Activated naive CD4-positive, alpha-beta T cell treated with anti-CD3 and anti-CD28 coated beads, Interleukin-2, amount 50 U/mL, for 72 hours (primary cell): Measurements from ENCODE around the gene ZNF408. TPM values are rescaled to one million over a fixed set of nuclear protein-coding genes. Genes with fewer than 3 reads are reported as not detected.

Experiments
- ATAC-seq, 2 donors: fragments of 150-1000 bp; cut with Tn5 transposase; 2 replicates each; pipeline ENCODE4 v1.10.0; 2021; ENCODE audit warnings: mild to moderate bottlenecking in 2 of 2, moderate library complexity in 2 of 2
- DNase-seq, 2 donors: peaks; one replicate each; pipeline ENCODE4 v3.0.0; 2021 to 2022; ENCODE audit warnings: low spot score in 2 of 2
- H3K27ac Mint-ChIP-seq, 2 donors: one replicate each; pipeline ENCODE4 v1.8.0; 2022; ENCODE audit warnings: mild to moderate bottlenecking in 2 of 2, mixed read lengths in 2 of 2
- H3K36me3 Mint-ChIP-seq, 2 donors: one replicate each; pipeline ENCODE4 v1.8.0; 2022; ENCODE audit warnings: mixed read lengths in 2 of 2
- H3K9me3 Mint-ChIP-seq, 2 donors: one replicate each; pipeline ENCODE4 v1.8.0; 2022; ENCODE audit warnings: mixed read lengths in 2 of 2
- total RNA-seq, 2 donors: library from RNA; stranded (reverse); gene quantifications; one replicate each; pipeline ENCODE4 v1.2.3, GENCODE V29; 2022

The ZNF408 gene
- total RNA-seq, 2 donors from 2014 or later, result 13.6 to 16.9 TPM

DNA sequence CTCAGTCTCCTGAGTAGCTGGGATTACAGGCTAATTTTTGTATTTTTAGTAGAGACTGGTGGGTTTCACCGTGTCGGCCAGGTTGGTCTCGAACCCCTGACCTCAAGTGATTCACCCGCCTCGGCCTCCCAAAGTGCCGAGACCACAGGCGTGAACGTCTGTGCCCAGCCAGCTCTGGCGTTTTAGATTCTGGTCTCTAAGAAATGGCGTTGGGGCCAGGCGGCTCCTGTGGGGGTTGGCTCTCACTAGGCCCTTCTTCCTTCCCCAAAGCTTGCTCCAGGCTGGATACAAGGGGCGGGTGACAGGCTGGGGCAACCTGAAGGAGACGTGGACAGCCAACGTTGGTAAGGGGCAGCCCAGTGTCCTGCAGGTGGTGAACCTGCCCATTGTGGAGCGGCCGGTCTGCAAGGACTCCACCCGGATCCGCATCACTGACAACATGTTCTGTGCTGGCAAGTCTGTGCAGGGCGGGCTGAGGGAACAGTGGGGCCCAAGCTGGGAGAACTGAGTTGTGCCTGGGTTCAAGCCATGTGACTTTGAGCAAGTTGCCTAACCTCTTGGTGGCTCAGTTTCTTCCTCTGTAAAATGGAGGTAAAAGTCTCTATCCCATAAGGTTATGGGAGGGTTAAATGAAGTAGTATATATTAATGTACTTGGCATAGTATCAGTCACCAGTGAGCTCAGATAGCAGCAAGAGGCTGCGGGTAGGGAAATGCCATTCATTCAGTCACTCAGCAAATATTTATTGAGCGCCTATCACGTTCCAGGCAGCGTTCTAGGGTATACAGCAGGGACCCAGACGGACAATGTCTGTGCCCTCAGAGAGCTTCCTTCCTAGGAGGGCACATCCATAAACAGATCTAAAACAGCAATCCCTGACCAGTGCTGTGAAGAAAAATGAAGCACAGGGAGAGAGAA is 28.5 kb downstream of the ZNF408 start:
- no peaks in the 10 kb centered on the region for H3K36me3 Mint-ChIP-seq
- ATAC-seq, result no peak
- no peaks in the 10 kb centered on the region for H3K9me3 Mint-ChIP-seq
- H3K27ac Mint-ChIP-seq, result peak overlapping the region; percentile 48 to 66
- DNase-seq, result no peak

DNA sequence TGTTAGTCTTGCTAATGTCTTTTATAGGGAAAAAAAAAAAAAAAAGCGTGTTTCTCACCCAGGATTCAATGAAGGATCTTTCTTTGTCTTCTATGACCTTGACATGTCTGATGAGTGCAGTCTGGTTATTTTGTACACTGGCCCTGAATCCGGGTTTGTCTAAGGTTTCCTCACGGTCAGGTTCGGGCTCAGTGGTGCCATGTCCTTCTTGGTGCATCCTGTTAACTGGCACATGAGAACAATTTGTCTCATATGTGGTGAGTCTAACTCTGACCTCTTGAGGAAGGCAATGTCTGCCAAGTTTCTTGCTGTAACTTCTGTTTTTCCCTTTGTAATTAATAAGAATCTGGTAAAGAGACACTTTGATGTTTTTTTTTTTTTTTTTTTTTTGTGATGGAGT is 30.7 kb downstream of the ZNF408 start:
- Mint-ChIP-seq H3K36me3 (no peaks in the 10 kb centered on the region), H3K27ac (no peak overlapping the region)

DNA sequence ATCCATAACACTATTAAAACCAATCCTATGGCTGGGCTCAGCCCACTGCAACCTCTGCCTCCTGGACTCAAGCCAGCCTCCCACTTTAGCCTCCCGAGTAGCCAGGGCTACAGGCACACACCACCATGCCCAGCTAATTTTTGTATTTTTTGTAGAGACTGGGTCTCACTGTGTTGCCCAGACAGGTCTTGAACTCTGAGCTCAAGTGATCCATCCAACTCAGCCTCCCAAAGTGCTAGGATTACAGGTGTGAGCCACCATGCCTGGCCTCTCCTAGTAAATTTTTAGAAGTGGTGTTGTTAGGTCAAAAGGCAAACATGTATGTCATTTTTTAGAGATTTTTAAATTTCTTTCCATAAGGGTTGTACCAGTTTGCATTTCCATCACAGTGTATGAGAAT is 32.4 kb downstream of the ZNF408 start:
- H3K9me3 Mint-ChIP-seq, result no peaks in the 10 kb centered on the region
- ATAC-seq (no peak), DNase-seq (no peak)
- peak overlapping the region in 1 of 2 donors; percentile 31 for H3K27ac Mint-ChIP-seq
- H3K36me3 Mint-ChIP-seq, result no peaks in the 10 kb centered on the region

More for the DNA sequence above, 30.7 kb downstream of the ZNF408 start:
- DNase-seq (no peak), ATAC-seq (no peak)
- H3K9me3 Mint-ChIP-seq, result no peaks in the 10 kb centered on the region

DNA sequence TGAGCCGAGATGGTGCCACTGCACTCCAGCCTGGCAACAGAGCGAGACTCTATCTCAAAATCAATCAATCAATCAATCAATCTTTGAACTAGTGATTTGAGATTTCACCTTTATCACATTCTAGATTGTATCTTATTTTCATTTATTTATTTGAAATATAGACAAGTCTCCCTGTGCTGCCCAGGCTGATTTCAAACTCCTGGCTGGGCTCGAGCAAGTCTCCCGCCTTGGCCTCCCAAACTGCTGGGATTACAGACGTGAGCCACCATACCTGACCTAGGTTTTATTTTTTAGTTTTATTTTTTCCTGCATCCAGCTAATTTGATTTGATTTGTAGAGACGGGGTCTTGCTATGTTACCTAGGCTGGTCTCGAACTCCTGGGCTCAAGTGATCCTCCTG is 35.3 kb downstream of the ZNF408 start:
- DNase-seq (no peak), ATAC-seq (no peak)
- Mint-ChIP-seq H3K9me3 (no peaks in the 10 kb centered on the region), H3K36me3 (peaks cover 0 to 3% of the 10 kb centered on the region in 2 donors), H3K27ac (peak overlapping the region in 1 of 2 donors; percentile 53)

DNA sequence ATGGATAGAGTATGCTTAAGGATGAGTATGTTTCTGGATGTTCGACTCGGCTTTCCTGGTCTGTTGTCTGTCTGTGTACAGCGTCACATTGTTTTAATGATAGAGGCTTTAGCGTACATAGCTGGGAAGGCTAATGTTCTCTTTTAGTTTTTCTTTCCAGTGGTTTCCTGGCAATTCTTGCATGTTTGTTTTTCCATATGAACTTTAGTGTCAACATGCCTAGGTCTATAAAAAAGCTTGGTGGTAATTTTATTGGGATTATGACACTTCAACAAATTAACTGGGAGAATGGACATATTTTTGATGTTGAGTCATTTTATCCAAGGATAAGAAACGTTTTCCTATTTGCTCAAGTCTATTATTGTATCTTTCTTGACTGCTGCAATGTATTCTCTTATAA is 35.8 kb downstream of the ZNF408 start:
- DNase-seq (no peak), ATAC-seq (no peak)
- Mint-ChIP-seq H3K9me3 (no peaks in the 10 kb centered on the region), H3K27ac (no peak overlapping the region), H3K36me3 (peaks cover 0 to 7% of the 10 kb centered on the region in 2 donors)

DNA sequence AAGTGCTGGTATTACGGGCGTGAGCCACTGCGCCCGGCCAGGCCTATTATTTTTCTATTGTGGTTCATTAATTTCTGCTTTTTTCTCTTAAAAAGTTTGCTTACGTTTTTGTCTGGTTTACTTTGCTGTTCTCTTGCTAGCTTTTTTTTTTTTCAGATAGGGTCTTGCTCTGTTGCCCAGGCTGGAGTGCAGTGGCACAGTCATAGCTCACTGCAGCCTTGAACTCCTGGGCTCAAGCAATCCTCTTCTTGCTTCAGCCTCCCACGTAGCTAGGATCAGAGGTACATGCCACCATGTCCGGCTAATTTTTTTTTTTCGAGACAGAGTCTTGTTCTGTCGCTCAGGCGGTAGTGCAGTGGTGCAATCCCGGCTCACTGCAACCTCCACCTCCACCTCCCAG is 36.9 kb downstream of the ZNF408 start:
- Mint-ChIP-seq H3K36me3 (peaks cover 2 to 18% of the 10 kb centered on the region in 2 donors), H3K9me3 (no peaks in the 10 kb centered on the region), H3K27ac (peak overlapping the region; percentile 4 to 39)
- ATAC-seq (no peak), DNase-seq (no peak)

DNA sequence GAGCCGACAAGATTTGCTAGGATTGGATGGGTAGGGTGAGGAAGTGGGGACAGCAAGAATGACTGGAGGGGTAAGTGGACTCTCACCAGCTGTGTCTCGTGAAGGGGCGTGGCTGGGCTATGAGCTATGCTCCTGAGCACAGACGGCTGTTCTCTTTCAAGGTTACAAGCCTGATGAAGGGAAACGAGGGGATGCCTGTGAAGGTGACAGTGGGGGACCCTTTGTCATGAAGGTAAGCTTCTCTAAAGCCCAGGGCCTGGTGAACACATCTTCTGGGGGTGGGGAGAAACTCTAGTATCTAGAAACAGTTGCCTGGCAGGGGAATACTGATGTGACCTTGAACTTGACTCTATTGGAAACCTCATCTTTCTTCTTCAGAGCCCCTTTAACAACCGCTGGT is 38.1 kb downstream of the ZNF408 start:
- DNase-seq (no peak), ATAC-seq (peak in 1 of 2 donors; percentile 16)
- H3K9me3 Mint-ChIP-seq, result no peaks in the 10 kb centered on the region
- no peak overlapping the region for H3K27ac Mint-ChIP-seq
- peaks cover 7 to 27% of the 10 kb centered on the region in 2 donors for H3K36me3 Mint-ChIP-seq

DNA sequence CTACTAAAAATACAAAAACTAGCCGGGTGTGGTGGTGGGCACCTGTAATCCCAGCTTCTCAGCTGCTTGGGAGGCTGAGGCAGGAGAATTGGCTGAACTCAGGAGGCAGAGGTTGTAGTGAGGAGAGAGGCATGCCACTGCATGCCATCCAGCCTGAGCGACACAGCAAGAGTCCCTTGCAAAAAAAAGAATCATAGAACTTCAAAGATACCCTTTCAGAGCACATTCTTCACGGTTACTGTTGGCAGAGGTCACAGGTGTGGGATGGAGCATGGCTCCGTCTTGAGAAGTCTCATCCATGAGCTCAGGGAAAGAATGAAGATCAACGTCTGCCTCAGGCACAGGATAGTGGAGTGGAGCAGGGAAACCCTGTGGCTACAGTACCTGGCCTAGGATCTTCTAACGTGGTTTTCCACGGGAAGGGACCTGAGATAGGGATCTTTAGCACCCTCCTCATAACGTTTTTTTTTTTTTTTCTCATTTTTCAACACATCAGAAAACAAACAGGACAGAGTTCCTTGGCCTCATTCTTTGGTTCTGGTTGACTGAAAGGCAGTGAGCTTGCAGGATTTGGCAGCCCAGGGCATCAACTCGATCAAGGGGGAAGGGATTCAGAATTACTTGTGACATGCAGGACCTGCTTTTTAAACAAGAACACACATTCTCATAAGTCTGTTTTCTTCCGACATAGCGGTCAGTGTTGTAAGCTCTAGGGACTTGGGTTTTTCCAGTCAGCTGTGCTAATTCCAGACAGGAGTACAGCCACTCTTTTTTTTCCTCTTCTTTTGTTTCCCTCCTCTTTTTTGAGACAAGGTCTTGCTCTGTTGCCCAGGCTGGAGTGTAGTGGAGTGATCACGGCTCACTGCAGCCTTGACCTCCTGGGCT is 41.0 kb downstream of the ZNF408 start:
- DNase-seq (no peak), ATAC-seq (no peak)
- Mint-ChIP-seq H3K27ac (peak overlapping the region in 1 of 2 donors; percentile 19), H3K36me3 (peaks cover 7 to 37% of the 10 kb centered on the region in 2 donors), H3K9me3 (no peaks in the 10 kb centered on the region)

DNA sequence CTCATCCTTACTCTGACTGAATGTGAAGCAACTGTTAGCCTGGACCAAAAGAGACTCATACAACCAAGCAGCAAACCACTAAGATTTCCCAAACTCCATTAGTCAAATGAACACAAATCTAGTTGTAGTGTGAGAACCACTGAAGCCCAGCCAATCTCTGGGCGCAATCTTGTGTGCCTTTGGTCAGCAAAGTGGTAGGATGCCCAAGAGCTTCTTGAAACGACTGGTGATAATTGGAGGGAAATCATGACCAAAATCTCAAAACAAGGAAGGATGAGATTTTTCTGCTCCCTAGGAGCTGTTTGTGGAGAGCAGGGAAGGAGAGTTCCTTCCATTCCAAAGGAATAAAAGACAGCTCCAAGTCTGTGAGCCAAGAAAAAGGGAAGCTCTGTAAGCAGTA is 42.2 kb downstream of the ZNF408 start:
- H3K9me3 Mint-ChIP-seq, result no peaks in the 10 kb centered on the region
- DNase-seq (no peak), ATAC-seq (no peak)
- peaks cover 7 to 37% of the 10 kb centered on the region in 2 donors for H3K36me3 Mint-ChIP-seq
- peak overlapping the region in 1 of 2 donors; percentile 19 for H3K27ac Mint-ChIP-seq

DNA sequence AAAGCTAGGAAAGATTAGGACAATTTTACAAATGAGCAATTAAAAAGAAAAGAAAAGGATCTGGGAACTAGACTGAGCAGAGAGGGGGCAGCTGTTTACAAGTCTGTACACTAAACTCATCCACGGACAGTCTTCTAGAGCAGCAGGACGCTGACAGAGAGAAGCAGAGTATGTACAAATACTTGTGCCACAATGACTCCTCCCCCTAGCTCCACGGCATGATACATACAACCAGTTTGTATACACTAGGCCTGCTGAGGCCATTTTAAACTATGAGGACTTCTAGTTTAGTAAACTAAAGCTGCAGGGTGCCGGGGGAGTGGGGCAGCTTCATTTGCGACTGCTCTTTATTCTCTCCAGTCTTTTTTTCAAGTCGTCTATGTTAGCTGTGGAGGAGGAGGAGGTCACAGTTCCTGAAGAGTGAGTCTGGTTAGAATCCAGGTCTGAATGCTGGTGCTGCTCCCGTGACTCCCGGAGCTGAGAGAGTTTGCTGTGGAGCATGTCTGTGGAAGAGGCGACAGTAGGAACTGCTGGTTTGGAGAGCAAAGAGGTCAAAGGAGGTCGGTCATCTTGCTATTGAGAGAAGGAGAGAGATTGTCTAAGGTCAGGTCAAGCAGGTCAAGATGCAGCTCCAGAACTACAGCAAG is 43.0 kb downstream of the ZNF408 start:
- H3K9me3 Mint-ChIP-seq, result no peaks in the 10 kb centered on the region
- peak overlapping the region in 1 of 2 donors; percentile 75 for H3K27ac Mint-ChIP-seq
- ATAC-seq (no peak), DNase-seq (no peak)
- peaks cover 7 to 37% of the 10 kb centered on the region in 2 donors for H3K36me3 Mint-ChIP-seq

DNA sequence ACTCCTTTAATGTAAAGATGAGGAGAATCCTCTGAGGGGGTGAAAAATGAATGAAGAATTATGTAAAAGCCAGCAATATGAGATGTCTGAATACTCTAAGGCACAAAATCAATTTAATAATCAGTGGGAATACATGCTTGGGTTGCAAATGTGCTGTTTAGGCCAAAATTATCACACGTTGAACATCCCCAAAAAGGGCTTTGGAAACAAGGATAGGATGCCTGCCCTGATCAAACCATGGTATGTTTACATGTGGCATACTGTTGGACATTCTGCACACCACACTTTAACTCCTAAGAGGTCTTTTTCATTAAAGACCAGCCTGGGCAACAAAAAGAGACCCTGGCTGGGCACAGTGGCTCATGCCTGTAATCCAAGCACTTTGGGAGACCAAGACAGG is 44.5 kb downstream of the ZNF408 start:
- Mint-ChIP-seq H3K27ac (no peak overlapping the region), H3K9me3 (no peaks in the 10 kb centered on the region), H3K36me3 (peaks cover 7 to 43% of the 10 kb centered on the region in 2 donors)
- no peak for ATAC-seq
- no peak for DNase-seq

DNA sequence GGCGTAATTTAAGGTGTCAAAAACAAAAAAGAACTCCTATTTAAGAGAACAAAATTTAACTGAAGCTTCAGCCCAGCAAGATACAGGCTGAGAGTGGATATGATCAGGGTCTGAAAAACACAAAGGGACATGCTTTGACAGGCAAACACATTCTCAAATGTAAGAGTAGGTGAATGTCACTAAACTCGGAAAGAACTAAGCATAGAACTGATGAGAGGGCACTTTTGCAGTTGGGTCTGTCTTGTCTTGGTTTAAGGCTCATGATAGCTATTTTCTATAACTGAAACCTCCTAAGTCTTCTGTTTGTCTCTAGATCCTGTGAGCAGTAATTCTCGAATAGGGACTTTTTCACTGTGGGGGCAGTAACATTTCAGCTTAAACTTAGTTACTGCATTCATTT is 45.2 kb downstream of the ZNF408 start:
- H3K36me3 Mint-ChIP-seq, result peaks cover 7 to 47% of the 10 kb centered on the region in 2 donors
- no peaks in the 10 kb centered on the region for H3K9me3 Mint-ChIP-seq
- H3K27ac Mint-ChIP-seq, result no peak overlapping the region
- no peak for DNase-seq
- no peak for ATAC-seq

DNA sequence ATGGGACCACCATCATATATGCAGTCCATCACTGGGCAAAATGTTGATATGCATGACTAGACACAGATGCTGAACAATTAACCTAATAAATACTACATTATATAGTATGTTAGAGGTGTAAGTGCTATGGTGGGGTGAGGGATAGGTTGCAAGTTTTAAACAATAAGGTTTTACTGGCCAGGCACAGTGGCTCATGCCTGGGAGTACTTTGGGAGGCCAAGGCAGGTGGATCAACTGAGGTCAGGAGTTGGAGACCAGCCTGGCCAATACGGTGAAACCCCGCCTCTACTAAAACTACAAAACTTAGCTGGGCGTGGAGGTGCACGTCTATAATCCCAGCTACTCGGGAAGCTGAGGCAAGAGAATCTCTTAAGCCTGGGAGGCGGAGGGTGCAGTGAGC is 46.3 kb downstream of the ZNF408 start:
- DNase-seq (no peak), ATAC-seq (no peak)
- no peak overlapping the region for H3K27ac Mint-ChIP-seq
- H3K9me3 Mint-ChIP-seq, result no peaks in the 10 kb centered on the region
- H3K36me3 Mint-ChIP-seq, result peaks cover 7 to 35% of the 10 kb centered on the region in 2 donors
